ENCODE results near the gene MTERF2.

Gene MTERF2

DNA sequence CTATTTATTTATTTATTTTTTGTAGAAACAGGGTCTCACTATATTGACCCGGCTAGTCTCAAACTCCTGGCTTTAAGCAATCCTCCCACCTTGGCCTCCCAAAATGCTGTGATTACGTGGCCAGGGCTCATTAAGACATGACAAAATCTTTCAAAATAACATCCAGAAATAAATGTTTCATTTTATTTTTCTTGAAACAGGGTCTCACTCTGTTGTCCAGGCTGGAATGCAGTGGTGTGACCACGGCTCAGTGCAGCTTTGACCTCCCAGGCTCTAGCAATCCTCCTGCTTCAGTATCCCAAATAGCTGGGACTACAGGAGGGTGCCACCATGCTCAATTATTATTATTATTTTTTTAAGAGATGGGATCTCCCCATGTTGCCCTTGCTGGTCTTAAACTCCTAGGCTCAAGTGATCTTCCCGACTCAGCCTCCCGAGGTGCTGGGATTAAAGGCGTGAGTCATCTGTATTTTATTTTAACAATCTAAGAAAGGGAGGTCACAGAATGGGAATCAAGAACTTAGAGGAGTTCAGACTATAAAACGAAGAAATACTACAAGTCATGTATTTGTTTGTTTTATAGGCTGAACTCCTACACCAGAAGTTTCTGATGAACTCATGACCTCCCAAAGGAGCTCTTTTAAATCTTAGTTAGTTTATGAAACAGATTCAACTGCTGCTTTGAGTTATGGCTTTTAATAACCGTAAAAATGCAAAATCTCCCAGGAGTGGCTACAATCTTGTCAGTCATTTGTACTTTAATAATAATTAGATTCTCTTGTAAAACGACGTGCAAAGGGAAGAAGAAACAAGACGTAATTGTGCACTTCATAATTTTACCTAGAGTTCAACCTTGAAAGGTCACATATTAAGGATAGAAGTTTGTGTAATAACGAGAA, 33.3 kb downstream of the MTERF2 start:
- DNase-seq, result no peak

DNA sequence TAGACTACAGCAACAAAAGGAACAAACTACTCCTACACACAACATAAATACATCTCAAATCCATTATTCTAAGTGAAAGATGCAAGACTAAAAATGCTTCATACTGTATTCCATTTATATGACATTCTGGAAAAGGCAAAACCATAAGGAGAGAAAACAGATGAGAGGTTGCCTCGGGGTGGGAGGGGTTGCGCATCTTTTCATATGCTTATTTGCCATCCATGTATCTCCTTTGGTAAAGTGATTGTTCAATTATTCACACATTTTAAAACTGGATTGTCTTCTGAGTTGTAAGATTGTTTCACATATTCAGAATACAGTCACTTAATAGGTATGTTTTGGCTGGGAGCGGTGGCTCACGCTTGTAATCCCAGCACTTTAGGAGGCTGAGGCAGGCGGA, 36.4 kb downstream of the MTERF2 start:
- DNase-seq, result no peak

DNA sequence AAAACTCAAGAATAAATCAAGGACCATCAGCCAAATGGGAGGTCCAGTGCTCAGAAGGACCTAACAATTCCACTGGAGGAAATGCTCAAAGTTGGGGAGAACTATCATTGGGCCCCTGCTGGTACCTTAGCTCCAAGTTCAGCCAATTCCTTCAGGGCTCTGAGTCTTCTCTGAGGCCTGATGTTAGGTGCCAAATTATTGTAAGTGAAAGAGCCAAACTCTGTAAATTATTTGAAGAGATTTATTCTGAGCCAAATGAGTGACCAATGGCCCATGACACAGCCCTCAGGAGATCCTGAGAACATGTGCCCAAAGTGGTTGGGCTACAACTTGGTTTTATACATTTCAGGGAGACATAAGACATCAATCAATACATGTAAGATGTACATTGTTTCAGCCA, 39.5 kb downstream of the MTERF2 start:
- no peak for DNase-seq

DNA sequence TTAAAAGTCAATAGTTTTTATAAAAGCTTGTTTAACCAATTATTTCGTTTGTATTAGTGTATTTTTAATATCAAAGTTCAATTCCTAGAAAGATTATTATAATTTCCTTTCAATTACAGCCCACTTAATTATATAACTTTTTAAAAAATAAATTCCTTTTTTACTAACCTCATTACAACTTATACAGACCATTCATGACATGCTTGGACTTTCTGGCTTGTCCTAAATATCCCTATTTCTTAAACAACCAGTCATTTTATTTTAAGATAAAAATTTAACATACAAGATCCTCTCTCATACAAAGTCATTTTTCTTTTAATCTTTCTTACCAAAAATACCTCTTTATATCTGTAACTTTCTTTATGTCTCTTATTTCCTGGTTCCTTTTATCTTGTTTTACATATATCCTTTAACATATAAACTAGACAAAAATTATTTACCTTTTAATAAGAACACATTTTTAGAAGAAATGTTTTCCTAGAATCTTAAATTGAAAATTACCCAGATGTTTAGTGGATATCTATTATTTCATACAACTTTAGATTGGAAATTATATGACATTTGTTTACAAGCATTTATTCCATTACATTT, 41.6 kb downstream of the MTERF2 start:
- no peak for DNase-seq

DNA sequence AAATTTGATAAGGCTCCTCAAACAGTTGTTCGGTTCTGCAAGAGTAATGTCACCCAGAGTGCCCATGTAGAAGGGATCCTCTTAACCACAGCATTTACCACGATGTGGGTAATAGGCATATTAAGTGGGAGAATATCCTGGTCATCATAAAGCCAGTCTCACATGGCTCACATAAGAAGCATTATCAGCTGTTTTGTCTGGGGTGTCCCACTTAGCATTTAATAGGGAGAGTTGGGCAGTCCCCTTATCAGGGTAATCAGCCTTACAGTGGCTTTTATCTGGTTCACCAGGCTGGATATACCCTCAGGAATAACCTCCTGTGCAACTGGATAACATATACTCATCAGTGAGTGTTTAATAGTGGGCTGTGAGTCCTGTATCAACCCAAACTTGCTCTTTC, 44.2 kb downstream of the MTERF2 start:
- no peak for DNase-seq

DNA sequence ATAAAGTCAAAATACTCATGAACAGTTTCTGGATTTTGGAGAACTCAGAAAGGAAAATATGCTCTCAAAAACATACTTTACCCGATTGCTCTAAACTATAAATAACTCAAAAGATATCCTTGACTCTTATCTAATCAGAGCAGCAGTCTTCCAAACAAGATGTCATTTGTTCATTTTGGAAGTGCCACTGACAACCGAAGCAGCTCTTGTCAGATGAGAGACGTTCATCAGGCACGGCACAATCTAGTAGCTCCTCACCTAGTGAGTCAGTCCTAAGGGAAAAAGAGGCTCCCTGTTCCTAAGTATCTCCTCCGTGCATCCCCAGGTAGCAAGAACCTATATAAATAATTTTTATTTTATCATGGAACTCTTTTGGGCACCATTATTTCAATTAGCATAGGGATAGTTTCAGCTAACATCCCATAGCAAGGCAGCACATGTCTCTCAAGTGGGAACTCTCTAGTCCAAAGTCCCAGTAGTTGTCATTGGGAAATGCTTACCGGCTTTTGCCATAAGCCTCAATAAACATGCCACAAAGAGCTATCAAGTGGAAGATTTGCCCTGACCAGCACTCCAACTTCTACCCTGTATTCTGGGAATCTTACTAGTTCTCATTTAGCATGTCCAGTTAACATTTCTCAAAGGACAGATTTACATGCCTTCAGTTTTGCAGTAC, 45.3 kb downstream of the MTERF2 start:
- no peak for DNase-seq

DNA sequence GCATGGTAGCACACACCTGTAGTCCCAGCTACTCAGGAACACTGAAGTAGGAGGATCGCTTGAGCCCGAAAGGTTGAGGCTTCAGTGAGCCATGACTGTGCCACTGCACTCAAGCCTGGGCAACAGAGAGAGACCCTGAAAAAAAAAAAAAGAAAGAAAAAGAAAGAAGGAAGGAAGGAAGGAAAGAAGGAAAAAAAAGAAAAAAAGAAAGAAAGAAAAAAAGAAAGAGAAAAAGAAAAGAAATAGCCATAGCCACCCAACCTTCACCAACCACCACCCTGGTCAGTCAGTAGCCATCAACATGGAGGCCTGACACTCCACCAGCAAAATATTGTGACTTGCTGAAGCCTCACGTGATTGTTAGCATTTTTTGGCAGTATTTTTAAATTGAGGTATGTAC, 52.7 kb downstream of the MTERF2 start:
- no peak for DNase-seq
